ENCODE results near the gene ARHGEF7. TPM values are rescaled to one million over a fixed set of nuclear protein-coding genes. Genes with fewer than 3 reads are reported as not detected.
A peak's percentile ranks its signal among the peaks of the same experiment; 100 is the strongest.

ARHGEF7 gene
- total RNA-seq, 1 experiment from 2014 or later, result 14.7 TPM

- no peak for DNase-seq (ENCODE audit: low read depth)
Observed at GRCh38 chr13:111275995-111276618, 161.0 kb downstream of the ARHGEF7 start.

GRCh38 chr13:111278258-111278657, 163.1 kb downstream of the ARHGEF7 start:
- DNase-seq (ENCODE audit: low read depth), result no peak

- DNase-seq (ENCODE audit: low read depth), result no peak
Observed at GRCh38 chr13:111278743-111279652, 163.9 kb downstream of the ARHGEF7 start.

- DNase-seq (ENCODE audit: low read depth), result no peak
Observed at GRCh38 chr13:111280226-111280625, 165.1 kb downstream of the ARHGEF7 start.

- DNase-seq (ENCODE audit: low read depth), result peak; percentile 5
Observed at GRCh38 chr13:111280681-111281585, 165.8 kb downstream of the ARHGEF7 start.

GRCh38 chr13:111281751-111282311, 166.7 kb downstream of the ARHGEF7 start:
- no peak for DNase-seq (ENCODE audit: low read depth)

- no peak for DNase-seq (ENCODE audit: low read depth)
Observed at GRCh38 chr13:111282425-111282824, 167.3 kb downstream of the ARHGEF7 start.

- DNase-seq (ENCODE audit: low read depth), result no peak
Observed at GRCh38 chr13:111282997-111283396, 167.9 kb downstream of the ARHGEF7 start.

GRCh38 chr13:111283457-111283856, 168.3 kb downstream of the ARHGEF7 start:
- DNase-seq (ENCODE audit: low read depth), result no peak

GRCh38 chr13:111283991-111284390, 168.9 kb downstream of the ARHGEF7 start:
- no peak for DNase-seq (ENCODE audit: low read depth)

- DNase-seq (ENCODE audit: low read depth), result no peak
Observed at GRCh38 chr13:111284565-111284964, 169.5 kb downstream of the ARHGEF7 start.

GRCh38 chr13:111286162-111286561, 171.1 kb downstream of the ARHGEF7 start:
- no peak for DNase-seq (ENCODE audit: low read depth)

GRCh38 chr13:111286749-111287148, 171.6 kb downstream of the ARHGEF7 start:
- no peak for DNase-seq (ENCODE audit: low read depth)

- DNase-seq (ENCODE audit: low read depth), result no peak
Observed at GRCh38 chr13:111287201-111287600, 172.1 kb downstream of the ARHGEF7 start.

- no peak for DNase-seq (ENCODE audit: low read depth)
Observed at GRCh38 chr13:111288276-111288675, 173.2 kb downstream of the ARHGEF7 start.

GRCh38 chr13:111289251-111289650, 174.1 kb downstream of the ARHGEF7 start:
- no peak for DNase-seq (ENCODE audit: low read depth)

- DNase-seq (ENCODE audit: low read depth), result no peak
Observed at GRCh38 chr13:111291908-111292307, 176.8 kb downstream of the ARHGEF7 start.

- DNase-seq (ENCODE audit: low read depth), result no peak
Observed at GRCh38 chr13:111292710-111293485, 177.8 kb downstream of the ARHGEF7 start.

GRCh38 chr13:111295886-111296285, 180.8 kb downstream of the ARHGEF7 start:
- no peak for DNase-seq (ENCODE audit: low read depth)

GRCh38 chr13:111296417-111296816, 181.3 kb downstream of the ARHGEF7 start:
- no peak for DNase-seq (ENCODE audit: low read depth)
